ENCODE results near the gene MYBL2.
A peak's percentile ranks its signal among the peaks of the same experiment; 100 is the strongest.
"Not testable (repeated sequence)": the region's sequence is repeated elsewhere in the genome, so short reads cannot be mapped to it uniquely, and the experiment has no call there.

Gene MYBL2

DNA sequence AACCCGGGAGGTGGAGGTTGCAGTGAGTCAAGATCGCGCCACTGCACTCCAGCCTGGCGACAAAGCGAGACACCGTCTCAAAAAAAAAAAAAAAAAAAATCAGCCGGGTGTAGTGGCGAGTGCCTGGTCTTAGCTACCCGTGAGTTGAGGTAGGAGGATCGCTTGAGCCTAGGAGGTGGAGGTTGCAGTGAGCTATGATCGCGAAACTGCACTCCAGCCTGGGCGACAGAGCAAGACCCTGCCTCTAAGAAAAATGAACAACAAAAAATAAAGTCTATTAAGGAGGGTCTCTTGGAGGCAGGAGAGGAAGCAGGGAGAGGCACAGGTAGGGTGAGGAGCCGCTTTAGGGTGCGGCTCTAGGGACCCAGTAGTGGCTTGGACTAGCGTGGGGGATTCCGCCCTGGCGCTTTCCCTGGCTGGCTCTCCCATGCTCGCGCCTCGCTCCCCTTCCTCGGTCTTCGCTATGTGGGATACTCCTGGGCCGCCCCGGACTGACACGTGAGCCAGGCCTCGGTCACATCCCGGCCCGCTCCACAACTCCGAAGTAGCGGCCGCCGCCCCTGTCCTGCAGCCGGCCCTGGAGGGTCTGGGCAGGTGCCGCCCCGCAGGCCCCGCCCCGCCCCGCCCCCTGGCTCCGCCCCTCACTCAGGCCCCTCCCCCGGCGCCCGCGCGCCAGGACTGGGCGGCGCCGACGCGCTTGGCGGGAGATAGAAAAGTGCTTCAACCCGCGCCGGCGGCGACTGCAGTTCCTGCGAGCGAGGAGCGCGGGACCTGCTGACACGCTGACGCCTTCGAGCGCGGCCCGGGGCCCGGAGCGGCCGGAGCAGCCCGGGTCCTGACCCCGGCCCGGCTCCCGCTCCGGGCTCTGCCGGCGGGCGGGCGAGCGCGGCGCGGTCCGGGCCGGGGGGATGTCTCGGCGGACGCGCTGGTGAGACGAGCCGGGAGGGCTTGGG lies at the start of gene MYBL2:
MYBL2 (plus strand) TSS at position 739 of the 953 bp plus-strand sequence; CDS start at position 909, 170 bp downstream.
- peak within 1 kb of the TSS; percentile 71 for H3K27ac ChIP-seq
- TF ChIP-seq, protein P1, sequence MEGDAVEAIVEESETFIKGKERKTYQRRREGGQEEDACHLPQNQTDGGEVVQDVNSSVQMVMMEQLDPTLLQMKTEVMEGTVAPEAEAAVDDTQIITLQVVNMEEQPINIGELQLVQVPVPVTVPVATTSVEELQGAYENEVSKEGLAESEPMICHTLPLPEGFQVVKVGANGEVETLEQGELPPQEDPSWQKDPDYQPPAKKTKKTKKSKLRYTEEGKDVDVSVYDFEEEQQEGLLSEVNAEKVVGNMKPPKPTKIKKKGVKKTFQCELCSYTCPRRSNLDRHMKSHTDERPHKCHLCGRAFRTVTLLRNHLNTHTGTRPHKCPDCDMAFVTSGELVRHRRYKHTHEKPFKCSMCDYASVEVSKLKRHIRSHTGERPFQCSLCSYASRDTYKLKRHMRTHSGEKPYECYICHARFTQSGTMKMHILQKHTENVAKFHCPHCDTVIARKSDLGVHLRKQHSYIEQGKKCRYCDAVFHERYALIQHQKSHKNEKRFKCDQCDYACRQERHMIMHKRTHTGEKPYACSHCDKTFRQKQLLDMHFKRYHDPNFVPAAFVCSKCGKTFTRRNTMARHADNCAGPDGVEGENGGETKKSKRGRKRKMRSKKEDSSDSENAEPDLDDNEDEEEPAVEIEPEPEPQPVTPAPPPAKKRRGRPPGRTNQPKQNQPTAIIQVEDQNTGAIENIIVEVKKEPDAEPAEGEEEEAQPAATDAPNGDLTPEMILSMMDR (IDR thresholded peaks at IDR 0.05) = no peak
- no peak for TF ChIP-seq ZFX (IDR thresholded peaks at IDR 0.05; ENCODE audit: borderline replicate concordance)

DNA sequence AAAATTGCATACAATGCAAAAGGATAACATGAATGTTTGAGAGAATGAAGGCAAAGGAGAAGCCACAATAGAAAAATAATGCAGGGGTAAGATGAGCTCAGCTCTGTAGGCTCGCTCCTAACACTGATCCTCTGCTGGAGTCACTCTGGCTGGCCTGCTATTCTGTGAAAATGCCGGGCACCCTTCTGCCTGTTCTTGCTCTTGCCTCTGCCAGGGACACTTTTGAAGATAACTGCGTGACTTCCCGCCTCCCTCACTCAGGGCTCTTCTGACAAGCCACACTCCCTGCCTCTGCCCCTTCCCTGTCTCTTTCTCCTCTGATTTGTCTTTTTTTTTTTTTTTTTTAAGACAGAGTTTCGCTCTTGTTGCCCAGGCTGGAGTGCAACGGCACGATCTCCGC lies 35.3 kb upstream of the MYBL2 start:
- TF ChIP-seq, protein P1 (IDR thresholded peaks at IDR 0.05) = no peak
- TF ChIP-seq ZFX (IDR thresholded peaks at IDR 0.05; ENCODE audit: borderline replicate concordance) = no peak

DNA sequence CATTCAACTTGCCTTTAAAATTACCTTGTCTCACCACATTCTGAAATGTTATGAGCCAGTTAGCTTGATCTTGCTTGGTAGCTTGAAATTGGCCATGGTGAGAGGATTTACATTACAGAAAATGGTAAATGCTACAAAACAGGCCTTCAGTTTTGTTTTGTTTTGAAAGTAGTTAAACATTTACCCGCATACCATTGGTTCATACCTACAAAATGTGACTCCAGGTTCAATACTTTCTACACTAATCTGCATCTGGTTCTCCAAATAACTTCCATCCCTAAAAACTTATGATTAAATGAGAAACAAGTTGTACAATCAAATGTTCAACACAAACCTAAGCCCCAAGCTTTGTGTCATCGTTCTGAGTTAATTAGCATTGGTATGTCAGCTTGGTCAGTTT lies 30.5 kb upstream of the MYBL2 start:
- no peak for TF ChIP-seq ZFX (IDR thresholded peaks at IDR 0.05; ENCODE audit: borderline replicate concordance)
- TF ChIP-seq, protein P1 (IDR thresholded peaks at IDR 0.05) = no peak

More for the DNA sequence above, 35.3 kb upstream of the MYBL2 start:
- no peak overlapping the region for H3K27ac ChIP-seq

DNA sequence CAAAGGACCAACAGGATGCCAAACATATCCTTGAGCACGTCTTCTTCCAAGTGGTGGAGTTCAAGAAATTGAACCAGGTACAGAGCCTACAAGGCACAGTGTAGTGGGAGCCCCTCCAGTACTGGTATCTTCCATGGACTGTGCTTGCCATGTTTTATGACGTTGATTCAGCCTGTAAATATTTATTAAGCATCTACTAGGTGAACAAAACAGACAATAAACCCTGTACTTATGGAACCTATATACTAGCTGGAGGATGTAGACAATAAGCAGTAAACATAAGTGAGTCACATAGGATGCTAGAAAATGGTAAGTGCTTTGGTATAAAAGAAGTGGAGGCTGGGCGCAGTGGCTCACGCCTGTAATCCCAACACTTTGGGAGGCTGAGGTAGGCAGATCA lies 24.4 kb upstream of the MYBL2 start:
- no peak overlapping the region for H3K27ac ChIP-seq
- TF ChIP-seq ZFX (IDR thresholded peaks at IDR 0.05; ENCODE audit: borderline replicate concordance) = no peak
- TF ChIP-seq, protein P1 (IDR thresholded peaks at IDR 0.05) = no peak

More for the DNA sequence above, 30.5 kb upstream of the MYBL2 start:
- no peak overlapping the region for H3K27ac ChIP-seq

DNA sequence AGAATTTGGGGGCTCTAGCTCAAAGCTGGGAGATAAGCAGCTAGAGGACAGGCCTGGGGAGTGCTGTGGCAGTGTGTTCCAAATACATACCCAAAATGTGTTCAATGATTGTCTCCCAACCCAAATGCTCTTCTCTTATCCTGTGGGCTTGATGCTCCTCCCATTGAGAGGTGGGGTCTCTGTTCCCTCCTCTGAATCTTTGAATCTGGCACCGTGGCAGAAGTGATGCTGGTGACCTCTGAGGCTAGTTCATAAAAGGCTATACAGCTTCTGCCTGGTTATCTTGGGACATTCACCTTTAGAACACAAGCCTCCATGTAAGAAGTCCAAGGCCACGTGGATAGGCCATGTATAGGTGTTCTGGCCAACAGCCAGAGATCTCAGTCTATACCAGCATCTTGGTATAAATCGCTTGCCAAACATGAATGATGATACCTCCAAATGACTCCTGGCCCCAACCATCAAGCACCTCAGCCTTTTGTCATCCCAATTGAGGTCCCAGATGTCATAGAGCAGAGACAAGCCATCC lies 15.9 kb upstream of the MYBL2 start:
- H3K27ac ChIP-seq = no peak overlapping the region
- TF ChIP-seq, protein P1 (IDR thresholded peaks at IDR 0.05) = no peak
- no peak for TF ChIP-seq ZFX (IDR thresholded peaks at IDR 0.05; ENCODE audit: borderline replicate concordance)

DNA sequence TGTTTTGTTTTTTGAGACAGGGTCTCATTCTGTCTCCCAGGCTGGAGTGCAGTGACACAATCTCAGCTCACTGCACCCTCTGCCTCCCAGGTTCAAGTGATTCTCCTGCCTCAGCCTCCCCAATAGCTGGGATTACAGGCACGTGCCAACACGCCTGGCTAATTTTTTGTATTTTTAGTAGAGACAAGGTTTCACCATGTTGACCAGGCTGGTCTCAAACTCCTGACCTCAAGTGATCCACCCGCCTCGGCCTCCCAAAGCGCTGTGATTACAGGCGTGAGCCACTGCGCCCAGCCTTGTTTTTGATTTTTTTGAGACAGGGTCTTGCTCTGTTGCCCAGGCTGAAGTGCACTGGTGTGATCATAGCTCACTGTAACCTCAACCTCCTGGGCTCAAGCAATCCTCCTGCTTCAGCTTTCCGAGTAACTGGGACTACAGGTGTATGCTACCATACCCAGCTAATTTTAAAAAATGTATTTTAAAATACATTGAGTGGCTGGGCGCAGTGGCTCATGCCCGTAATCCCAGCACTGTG lies 15.2 kb upstream of the MYBL2 start:
- not testable (repeated sequence) for H3K27ac ChIP-seq

DNA sequence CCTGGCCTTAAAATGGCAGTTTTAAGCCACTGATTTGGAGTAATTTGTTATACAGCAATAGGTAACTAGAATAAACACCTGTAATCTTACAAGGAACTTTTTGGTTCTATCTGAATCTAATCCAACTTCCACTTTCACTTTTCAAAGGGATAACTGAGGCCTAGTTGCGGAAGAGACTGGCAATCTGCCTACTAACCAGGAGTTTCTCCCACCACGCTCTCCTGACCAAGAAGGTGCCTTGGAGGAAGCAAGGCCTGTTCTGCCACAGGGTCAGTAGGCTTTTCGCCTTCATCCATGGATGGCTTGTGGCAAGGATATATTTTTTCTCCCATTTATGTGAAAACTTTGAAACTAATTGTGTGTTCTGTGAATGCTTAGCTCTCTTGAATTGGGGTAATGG lies 12.9 kb upstream of the MYBL2 start:
- TF ChIP-seq, protein P1 (IDR thresholded peaks at IDR 0.05) = no peak
- TF ChIP-seq ZFX (IDR thresholded peaks at IDR 0.05; ENCODE audit: borderline replicate concordance) = no peak
- H3K27ac ChIP-seq = no peak overlapping the region

DNA sequence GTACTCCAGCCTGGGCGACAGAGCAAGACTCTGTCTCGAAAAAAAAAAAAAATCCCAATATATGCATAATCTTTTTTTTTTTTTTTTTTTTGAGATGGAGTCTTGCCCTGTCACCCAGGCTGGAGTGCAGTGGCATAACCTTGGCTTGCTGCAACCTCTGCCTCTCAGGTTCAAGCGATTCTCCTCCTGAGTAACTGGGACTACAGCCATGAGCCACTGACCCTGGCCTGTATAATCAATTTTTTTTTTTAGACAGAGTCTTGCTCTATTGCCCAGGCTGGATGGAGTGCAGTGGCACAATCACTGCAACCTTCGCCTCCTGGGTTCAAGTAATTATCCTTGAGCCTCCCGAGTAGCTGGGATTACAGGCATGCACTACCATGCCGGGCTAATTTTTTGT lies 11.7 kb upstream of the MYBL2 start:
- not testable (repeated sequence) for H3K27ac ChIP-seq

Measured in 22Rv1 (cell line).